ENCODE measurements around the gene TNFAIP8. TPM values are rescaled to one million over a fixed set of nuclear protein-coding genes. Genes with fewer than 3 reads are reported as not detected.

The TNFAIP8 gene
- total RNA-seq, 1 donor from 2014 or later = 34.4 TPM

DNA sequence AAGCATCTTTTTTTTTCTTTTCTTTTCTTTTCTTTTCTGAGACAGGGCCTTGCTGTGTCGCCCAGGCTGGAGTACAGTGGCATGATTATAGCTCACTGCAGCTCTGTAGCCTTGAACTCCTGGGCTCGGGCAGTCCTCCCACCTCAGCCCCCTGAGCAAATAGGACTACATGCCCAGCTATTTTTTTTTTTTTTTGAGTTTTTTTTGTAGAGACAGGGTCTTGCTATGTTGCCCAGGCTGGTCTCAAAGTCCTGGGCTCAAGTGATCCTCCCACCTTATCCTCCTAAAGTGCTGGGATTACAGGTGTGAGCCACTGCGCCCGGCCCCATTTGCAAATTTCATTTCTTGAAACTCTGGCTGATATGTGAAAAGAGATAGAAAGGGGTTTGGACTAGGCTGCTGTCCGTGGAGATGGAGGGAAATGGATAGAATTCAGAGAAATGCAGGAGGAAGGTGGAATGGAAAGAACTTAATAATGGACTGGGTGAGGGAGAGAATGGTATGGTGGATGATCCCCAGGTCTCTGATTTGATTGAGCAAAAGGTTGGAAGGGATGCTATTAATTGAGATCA, 32.9 kb downstream of the TNFAIP8 start:
- Histone ChIP-seq H3K36me3 (no peaks in the 10 kb centered on the region), H3K4me1 (peaks cover 70% of the 10 kb centered on the region), H3K27ac (peak overlapping the region; percentile 20), H3K27me3 (no peaks in the 10 kb centered on the region), H3K4me3 (no peak overlapping the region), H3K9me3 (no peaks in the 10 kb centered on the region)
- no peak for DNase-seq (ENCODE audit: extremely low spot score in 2 of 2)
- intact Hi-C loops (cut with DNase I) = no loop called here
- TF ChIP-seq POLR2A (IDR thresholded peaks at IDR 0.05) = no peak
- TF ChIP-seq POLR2AphosphoS5 (IDR thresholded peaks at IDR 0.05; ENCODE audit: insufficient read depth in 1 of 2, low read depth in 1 of 2) = no peak
- TF ChIP-seq, protein P1, sequence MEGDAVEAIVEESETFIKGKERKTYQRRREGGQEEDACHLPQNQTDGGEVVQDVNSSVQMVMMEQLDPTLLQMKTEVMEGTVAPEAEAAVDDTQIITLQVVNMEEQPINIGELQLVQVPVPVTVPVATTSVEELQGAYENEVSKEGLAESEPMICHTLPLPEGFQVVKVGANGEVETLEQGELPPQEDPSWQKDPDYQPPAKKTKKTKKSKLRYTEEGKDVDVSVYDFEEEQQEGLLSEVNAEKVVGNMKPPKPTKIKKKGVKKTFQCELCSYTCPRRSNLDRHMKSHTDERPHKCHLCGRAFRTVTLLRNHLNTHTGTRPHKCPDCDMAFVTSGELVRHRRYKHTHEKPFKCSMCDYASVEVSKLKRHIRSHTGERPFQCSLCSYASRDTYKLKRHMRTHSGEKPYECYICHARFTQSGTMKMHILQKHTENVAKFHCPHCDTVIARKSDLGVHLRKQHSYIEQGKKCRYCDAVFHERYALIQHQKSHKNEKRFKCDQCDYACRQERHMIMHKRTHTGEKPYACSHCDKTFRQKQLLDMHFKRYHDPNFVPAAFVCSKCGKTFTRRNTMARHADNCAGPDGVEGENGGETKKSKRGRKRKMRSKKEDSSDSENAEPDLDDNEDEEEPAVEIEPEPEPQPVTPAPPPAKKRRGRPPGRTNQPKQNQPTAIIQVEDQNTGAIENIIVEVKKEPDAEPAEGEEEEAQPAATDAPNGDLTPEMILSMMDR (IDR thresholded peaks at IDR 0.05) = no peak

DNA sequence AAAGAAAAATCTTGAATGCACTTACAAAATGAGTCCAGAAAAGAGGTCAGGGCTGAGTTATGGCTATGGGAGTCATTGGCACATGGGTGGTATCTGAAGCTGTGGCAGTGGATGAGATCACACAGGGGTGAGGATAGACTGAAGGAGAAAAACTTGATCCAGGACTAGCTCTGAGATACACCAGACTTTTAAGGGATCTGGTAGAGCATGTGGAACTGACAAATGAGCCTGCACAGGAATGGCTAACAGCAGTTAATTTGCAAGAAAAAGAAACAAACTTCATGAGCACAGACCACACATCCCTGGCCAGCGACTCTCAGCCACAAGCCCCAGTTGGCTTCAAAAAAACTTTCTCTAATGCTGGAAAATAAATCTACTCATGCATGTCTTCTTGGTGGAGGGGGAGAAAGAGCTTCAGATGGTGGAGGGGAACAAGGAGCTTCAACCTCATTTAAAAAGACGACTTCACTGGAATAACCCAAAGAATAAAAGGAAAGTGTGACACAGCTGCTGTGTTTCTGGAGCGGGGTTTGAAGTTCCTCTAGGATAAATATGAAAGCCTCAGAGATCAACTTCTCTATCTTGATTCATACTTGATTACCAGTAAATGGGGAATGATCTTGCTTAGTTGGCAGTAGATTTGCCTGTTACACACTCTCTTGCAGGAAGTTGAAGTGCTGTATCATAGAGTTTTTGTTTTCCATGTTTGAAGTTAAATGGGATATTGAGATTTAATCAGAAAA, 33.6 kb downstream of the TNFAIP8 start:
- Histone ChIP-seq H3K27ac (peak overlapping the region; percentile 20), H3K27me3 (no peaks in the 10 kb centered on the region), H3K4me3 (no peak overlapping the region), H3K36me3 (no peaks in the 10 kb centered on the region), H3K4me1 (peaks cover 75% of the 10 kb centered on the region), H3K9me3 (no peaks in the 10 kb centered on the region)
- DNase-seq (ENCODE audit: extremely low spot score in 2 of 2) = no peak
- TF ChIP-seq POLR2A (IDR thresholded peaks at IDR 0.05) = no peak
- TF ChIP-seq, protein P1 (IDR thresholded peaks at IDR 0.05) = no peak
- TF ChIP-seq POLR2AphosphoS5 (IDR thresholded peaks at IDR 0.05; ENCODE audit: insufficient read depth in 1 of 2, low read depth in 1 of 2) = no peak
- intact Hi-C loops (cut with DNase I) = no loop called here

DNA sequence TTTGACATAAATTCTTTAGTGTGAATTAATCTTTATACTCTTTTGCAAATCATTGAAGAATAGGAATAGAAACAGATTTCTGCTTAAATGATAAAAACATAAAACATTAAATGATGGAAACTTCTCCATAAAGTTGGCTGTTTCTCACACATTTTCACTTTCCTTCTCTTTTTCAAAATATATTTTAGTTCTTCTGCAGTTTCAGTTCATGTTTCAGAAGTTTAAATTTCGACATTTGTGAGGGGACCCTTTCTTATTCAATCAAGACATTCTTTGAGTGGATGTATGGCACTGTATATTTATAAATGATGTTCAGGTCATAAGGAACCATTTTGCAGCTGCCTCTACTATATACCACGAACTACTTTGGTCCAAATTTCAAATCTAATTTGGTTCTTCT, 34.6 kb downstream of the TNFAIP8 start:
- intact Hi-C loops (cut with DNase I) = no loop called here
- Histone ChIP-seq H3K27ac (no peak overlapping the region), H3K4me3 (no peak overlapping the region), H3K9me3 (no peaks in the 10 kb centered on the region), H3K27me3 (no peaks in the 10 kb centered on the region), H3K4me1 (peaks cover 72% of the 10 kb centered on the region), H3K36me3 (no peaks in the 10 kb centered on the region)
- DNase-seq (ENCODE audit: extremely low spot score in 2 of 2) = no peak
- no peak for TF ChIP-seq POLR2A (IDR thresholded peaks at IDR 0.05)
- TF ChIP-seq, protein P1 (IDR thresholded peaks at IDR 0.05) = no peak
- no peak for TF ChIP-seq POLR2AphosphoS5 (IDR thresholded peaks at IDR 0.05; ENCODE audit: insufficient read depth in 1 of 2, low read depth in 1 of 2)

DNA sequence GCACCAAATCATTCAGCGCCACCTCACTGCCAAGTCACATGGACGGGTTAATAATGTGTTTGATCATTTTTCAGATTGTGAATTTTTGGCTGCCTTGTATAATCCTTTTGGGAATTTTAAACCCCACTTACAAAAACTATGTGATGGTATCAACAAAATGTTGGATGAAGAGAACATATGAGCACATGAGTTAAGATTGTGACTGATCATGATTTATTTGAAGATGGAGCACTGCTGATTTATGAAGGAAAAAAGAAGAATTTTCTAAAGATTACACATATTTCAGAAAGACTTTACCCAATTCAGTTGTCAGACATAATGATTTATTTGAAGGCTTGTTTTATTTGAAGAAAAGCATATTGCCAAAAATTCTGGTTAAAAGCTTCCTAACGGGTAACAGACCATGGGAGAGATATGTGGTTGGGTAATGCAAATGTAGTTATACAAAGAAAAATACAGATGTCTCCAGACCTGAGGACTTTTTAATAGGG, 37.4 kb downstream of the TNFAIP8 start:
- H3K27me3 ChIP-seq = no peaks in the 10 kb centered on the region
- no peak overlapping the region for H3K4me3 ChIP-seq
- H3K36me3 ChIP-seq = no peaks in the 10 kb centered on the region
- DNase-seq (ENCODE audit: extremely low spot score in 2 of 2) = no peak
- H3K27ac ChIP-seq = no peak overlapping the region
- H3K9me3 ChIP-seq = no peaks in the 10 kb centered on the region
- intact Hi-C loops (cut with DNase I) = no loop called here
- TF ChIP-seq POLR2A (IDR thresholded peaks at IDR 0.05) (no peak), POLR2AphosphoS5 (IDR thresholded peaks at IDR 0.05; ENCODE audit: insufficient read depth in 1 of 2, low read depth in 1 of 2) (no peak)
- TF ChIP-seq, protein P1 (IDR thresholded peaks at IDR 0.05) = no peak
- peaks cover 58% of the 10 kb centered on the region for H3K4me1 ChIP-seq

DNA sequence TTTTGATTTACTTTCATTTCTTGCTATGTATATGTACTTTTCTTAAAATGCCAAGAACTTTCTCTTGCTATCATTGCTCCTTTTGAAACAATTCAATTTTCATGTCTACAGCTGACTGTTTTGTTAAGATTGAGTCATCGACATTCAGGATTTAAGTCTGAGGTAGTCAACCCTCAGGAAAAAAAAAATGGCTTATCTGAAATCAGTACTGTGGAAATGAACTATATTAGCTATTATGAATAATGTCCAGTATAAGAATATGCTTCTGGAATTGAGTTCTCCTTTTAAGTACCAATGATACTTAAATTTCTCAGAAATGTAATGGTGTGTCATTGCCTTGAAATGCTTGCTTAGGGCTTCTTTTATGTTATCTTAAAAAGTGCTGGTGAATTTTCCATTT, 37.9 kb downstream of the TNFAIP8 start:
- Histone ChIP-seq H3K9me3 (no peaks in the 10 kb centered on the region), H3K27me3 (no peaks in the 10 kb centered on the region), H3K4me3 (no peak overlapping the region), H3K4me1 (peaks cover 58% of the 10 kb centered on the region), H3K36me3 (no peaks in the 10 kb centered on the region), H3K27ac (no peak overlapping the region)
- intact Hi-C loops (cut with DNase I) = no loop called here
- no peak for DNase-seq (ENCODE audit: extremely low spot score in 2 of 2)
- TF ChIP-seq, protein P1 (IDR thresholded peaks at IDR 0.05) = no peak
- TF ChIP-seq POLR2AphosphoS5 (IDR thresholded peaks at IDR 0.05; ENCODE audit: insufficient read depth in 1 of 2, low read depth in 1 of 2) = no peak
- no peak for TF ChIP-seq POLR2A (IDR thresholded peaks at IDR 0.05)

Data from vagina (tissue), 2 donors.